ENCODE data around the gene FTO.

FTO gene

GRCh38 chr16:54027995-54028394, 324.0 kb downstream of the FTO start:
- DNase-seq = no peak

GRCh38 chr16:54030451-54030850, 326.5 kb downstream of the FTO start:
- DNase-seq = no peak

GRCh38 chr16:54031107-54031760, 327.3 kb downstream of the FTO start:
- DNase-seq = no peak

GRCh38 chr16:54033747-54034146, 329.8 kb downstream of the FTO start:
- DNase-seq = no peak

- no peak for DNase-seq
Measured at GRCh38 chr16:54034684-54035083, 330.7 kb downstream of the FTO start.

GRCh38 chr16:54040480-54040879, 336.5 kb downstream of the FTO start:
- no peak for DNase-seq

GRCh38 chr16:54040975-54041374, 337.0 kb downstream of the FTO start:
- DNase-seq = no peak

GRCh38 chr16:54048586-54049495, 344.9 kb downstream of the FTO start:
- no peak for DNase-seq

- no peak for DNase-seq
Measured at GRCh38 chr16:54049591-54050458, 345.9 kb downstream of the FTO start.

- DNase-seq = no peak
Measured at GRCh38 chr16:54050459-54051210, 346.7 kb downstream of the FTO start.

- DNase-seq = no peak
Measured at GRCh38 chr16:54051821-54052220, 347.9 kb downstream of the FTO start.

GRCh38 chr16:54052271-54052670, 348.3 kb downstream of the FTO start:
- no peak for DNase-seq

- no peak for DNase-seq
Measured at GRCh38 chr16:54053891-54054820, 350.2 kb downstream of the FTO start.

- no peak for DNase-seq
Measured at GRCh38 chr16:54055191-54055590, 351.2 kb downstream of the FTO start.

- DNase-seq = no peak
Measured at GRCh38 chr16:54055864-54056263, 351.9 kb downstream of the FTO start.

GRCh38 chr16:54056921-54057320, 353.0 kb downstream of the FTO start:
- DNase-seq = no peak

- DNase-seq = no peak
Measured at GRCh38 chr16:54059319-54059718, 355.4 kb downstream of the FTO start.

GRCh38 chr16:54060599-54061421, 356.9 kb downstream of the FTO start:
- DNase-seq = no peak

GRCh38 chr16:54061454-54061853, 357.5 kb downstream of the FTO start:
- DNase-seq = no peak

Data from activated naive CD4-positive, alpha-beta T cell treated with Interleukin-2 at 50 U/mL for 16 hours (primary cell).